Astrocyte of the cerebellum (primary cell): Measurements from ENCODE around the gene CCDC57.
"Not testable (repeated sequence)": the region's sequence is repeated elsewhere in the genome, so short reads cannot be mapped to it uniquely, and the experiment has no call there.

ENCODE experiments used
- DNase-seq: peaks from one replicate; pipeline ENCODE4 v3.0.0-alpha.2; 2011; ENCODE audit warnings: low read depth
- H3K4me3 ChIP-seq: 2 replicates; pipeline ENCODE4 v1.5.1; 2011; ENCODE audit warnings: mild to moderate bottlenecking, low read depth, low read length, moderate library complexity
- in situ Hi-C: cut with HindIII; loops from 2 replicates; pipeline ENCODE4 v1.10.0; 2017; ENCODE audit warnings: low sequenced_read_pairs
- TF ChIP-seq, protein P1 (sequence below): IDR thresholded peaks from 2 replicates; pipeline ENCODE4 v1.5.1; 2012; ENCODE audit warnings: low read length, low read depth, moderate library complexity, mild to moderate bottlenecking; ENCODE audit errors: missing control alignments

Gene CCDC57, protein sequence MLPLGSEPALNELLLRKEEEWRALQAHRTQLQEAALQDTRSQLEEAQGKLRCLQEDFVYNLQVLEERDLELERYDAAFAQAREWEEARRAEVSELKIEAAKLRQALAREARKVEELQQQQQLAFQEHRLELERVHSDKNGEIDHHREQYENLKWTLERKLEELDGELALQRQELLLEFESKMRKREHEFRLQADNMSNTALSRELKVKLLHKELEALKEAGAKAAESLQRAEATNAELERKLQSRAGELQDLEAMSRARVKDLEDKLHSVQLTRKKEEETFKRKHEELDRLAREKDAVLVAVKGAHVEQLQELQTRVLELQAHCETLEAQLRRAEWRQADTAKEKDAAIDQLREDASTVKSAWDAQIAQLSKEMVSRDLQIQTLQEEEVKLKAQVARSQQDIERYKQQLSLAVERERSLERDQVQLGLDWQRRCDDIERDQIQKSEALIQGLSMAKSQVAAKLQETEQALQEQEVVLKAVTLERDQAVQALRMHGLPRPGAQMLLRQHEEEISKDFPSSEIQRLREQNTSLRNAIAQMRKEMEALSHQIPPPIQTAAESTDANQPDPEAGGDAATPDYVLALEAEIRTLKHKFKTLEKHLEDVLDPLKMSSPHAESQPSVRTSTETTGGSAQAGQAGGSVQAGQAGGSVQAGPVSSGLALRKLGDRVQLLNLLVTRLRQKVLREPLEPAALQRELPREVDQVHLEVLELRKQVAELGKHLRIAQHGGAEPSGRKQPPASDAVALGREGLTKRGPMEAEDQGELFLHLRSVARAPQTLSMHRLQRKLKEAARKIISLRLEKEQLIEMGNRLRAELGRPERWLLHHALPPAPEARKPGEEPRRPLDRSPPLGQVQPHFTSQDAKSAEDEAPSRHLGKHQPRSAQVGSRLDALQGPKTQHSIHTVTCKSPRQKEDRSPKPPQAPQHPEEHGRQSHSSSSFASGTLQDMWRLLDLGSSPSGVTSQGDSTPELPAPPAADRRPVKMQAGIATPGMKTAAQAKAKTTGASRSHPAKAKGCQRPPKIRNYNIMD

DNA sequence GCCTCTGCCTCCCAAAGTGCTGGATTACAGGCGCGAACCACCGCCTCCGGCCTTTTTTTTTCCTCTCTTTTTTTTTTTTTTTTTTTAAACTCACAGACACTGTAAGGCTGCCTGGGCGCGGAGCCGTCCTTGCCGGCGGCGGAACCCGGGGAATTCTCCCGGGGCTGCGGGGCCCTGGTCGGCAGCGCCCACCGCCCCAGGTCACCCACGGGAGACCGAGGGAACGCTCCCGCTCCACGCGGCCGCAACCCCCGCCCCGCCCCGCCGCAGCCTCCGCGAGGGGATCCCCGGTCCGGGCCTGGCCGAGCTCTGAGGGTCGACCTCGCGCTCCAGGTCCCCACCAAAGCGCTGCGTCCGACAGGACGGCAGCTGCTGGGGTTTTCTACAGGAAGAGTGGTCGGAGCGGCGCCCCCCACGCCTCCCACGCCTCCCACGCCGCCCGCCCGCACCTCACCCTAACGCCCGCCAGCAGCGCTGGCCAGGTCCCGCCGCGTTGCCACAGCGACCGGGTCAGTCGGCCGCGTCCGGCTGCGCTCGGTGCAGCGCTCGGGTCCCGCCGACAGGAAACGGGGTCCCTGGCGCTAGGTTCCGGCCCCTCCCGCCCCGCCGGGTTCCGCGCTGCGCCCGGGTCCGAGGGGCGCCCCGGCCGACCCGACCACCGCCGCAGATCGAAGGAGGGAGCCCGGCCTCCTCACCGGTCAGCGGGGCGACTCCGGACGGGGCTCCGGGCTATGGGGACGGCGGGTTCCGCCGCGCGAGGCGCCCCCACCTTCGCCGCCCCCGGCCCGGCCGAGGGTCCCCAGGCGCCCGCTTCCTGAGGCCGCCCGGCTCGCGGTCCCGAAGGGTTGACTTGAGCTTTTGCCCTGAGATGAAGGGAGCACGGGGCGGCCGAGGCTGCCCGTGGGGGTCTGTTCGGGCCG, at the start of gene CCDC57:
Gene CCDC57 (minus strand): TSS at position 512 of the 920 bp plus-strand sequence. CDS start 10,898 bp downstream, outside the sequence.
- H3K4me3 ChIP-seq = peak within 1 kb of the TSS; percentile 70
- peak; percentile 37 for DNase-seq
- TF ChIP-seq, protein P1, sequence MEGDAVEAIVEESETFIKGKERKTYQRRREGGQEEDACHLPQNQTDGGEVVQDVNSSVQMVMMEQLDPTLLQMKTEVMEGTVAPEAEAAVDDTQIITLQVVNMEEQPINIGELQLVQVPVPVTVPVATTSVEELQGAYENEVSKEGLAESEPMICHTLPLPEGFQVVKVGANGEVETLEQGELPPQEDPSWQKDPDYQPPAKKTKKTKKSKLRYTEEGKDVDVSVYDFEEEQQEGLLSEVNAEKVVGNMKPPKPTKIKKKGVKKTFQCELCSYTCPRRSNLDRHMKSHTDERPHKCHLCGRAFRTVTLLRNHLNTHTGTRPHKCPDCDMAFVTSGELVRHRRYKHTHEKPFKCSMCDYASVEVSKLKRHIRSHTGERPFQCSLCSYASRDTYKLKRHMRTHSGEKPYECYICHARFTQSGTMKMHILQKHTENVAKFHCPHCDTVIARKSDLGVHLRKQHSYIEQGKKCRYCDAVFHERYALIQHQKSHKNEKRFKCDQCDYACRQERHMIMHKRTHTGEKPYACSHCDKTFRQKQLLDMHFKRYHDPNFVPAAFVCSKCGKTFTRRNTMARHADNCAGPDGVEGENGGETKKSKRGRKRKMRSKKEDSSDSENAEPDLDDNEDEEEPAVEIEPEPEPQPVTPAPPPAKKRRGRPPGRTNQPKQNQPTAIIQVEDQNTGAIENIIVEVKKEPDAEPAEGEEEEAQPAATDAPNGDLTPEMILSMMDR = no peak
- in situ Hi-C loops = no loop called here

DNA sequence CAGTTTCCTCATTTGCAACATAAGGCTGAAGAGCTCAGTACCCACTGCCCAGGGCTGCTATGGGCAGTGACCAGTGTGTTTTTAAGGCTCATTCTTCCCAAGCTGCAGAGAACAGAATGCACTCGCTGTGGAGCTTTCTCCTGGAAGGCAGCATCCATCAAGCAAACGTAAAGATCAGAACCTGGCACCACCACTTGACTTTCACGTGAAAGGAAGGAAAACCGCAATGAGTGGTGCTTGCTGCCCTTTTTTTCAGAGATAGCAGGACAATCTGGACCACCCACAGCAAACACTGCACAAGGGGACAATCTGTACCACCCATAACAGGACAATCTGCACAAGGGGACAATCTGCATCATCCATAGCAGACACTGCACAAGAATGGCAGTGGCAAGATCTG, 49.7 kb upstream of the CCDC57 start:
- TF ChIP-seq, protein P1 = no peak
- no peak overlapping the region for H3K4me3 ChIP-seq
- in situ Hi-C loops = no loop called here
- no peak for DNase-seq

DNA sequence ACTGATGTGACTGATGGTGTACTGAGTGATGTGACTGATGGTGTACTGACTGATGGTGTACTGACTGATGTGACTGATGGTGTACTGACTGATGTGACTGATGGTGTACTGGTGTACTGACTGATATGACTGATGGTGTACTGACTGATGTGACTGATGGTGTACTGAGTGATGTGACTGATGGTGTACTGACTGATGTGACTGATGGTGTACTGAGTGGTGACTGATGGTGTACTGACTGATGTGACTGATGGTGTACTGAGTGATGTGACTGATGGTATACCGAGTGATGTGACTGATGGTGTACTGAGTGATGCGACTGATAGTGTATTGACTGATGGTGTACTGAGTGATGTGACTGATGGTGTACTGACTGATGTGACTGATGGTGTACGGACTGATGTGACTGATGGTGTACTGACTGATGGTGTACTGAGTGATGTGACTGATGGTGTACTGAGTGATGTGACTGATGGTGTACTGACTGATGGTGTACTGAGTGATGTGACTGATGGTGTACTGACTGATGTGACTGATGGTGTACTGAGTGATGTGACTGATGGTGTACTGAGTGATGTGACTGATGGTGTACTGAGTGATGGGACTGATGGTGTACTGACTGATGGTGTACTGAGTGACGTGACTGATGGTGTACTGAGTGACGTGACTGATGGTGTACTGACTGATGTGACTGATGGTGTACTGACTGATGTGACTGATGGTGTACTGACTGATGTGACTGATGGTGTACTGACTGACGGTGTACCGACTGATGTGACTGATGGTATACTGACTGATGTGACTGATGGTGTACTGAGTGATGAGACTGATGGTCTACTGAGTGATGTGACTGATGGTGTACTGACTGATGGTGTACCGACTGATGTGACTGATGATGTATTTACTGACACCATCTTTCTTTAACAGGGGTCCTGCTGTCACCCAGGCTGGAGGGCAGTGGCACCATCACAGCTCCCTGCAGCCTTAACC, 47.6 kb upstream of the CCDC57 start:
- H3K4me3 ChIP-seq, in situ Hi-C loops, DNase-seq: not testable (repeated sequence)

DNA sequence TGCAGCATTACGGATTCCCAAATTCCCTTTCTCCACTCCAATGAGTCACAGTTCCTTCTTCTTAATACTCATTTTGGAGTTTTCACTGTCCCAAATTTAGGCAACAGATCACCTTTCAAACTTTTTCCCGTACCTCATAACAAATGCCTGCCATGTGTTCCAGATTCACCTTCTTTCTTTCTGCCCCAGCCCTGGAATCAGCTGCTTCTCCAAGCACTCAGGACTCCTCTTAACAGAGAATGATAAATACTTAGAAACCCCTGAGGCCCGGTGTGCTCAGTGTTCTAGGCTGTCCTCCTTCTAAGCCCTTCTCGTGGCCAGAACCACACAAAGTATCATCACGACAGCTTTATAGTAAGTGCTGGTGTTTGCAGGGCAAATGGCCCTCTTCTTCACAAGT, 45.9 kb upstream of the CCDC57 start:
- H3K4me3 ChIP-seq = no peak overlapping the region
- in situ Hi-C loops = no loop called here
- TF ChIP-seq, protein P1 = no peak
- no peak for DNase-seq

DNA sequence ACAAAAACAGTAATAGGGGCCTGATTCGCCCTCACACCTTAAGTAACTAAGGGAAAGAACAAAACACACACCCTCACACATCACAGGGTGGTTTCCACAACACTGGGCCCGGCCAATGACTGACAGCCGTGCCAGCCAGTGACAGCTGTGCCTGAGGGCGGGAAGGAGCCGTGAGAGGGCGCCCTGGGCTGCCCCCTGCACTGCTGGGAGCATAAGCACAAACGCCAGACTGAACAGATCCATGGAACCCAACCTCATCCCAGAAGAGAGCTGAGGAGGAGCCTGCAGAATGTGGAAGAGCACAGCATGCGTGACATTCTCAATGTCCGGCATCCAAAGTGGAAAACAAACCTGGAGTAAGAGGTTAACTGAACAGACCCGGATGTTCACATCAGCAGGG, 44.8 kb upstream of the CCDC57 start:
- DNase-seq = no peak
- TF ChIP-seq, protein P1 = no peak
- in situ Hi-C loops = no loop called here
- no peak overlapping the region for H3K4me3 ChIP-seq
